HG03066 (cell line): Measurements from ENCODE around the gene CATSPER3.
"Not testable (repeated sequence)": the region's sequence is repeated elsewhere in the genome, so short reads cannot be mapped to it uniquely, and the experiment has no call there.

Source experiments
- ATAC-seq: cut with Tn5 transposase; IDR thresholded peaks from one replicate; pipeline ENCODE4 v1.9.1; 2021; ENCODE audit warnings: low read depth; ENCODE audit not compliant: unreplicated experiment

CATSPER3 gene

DNA sequence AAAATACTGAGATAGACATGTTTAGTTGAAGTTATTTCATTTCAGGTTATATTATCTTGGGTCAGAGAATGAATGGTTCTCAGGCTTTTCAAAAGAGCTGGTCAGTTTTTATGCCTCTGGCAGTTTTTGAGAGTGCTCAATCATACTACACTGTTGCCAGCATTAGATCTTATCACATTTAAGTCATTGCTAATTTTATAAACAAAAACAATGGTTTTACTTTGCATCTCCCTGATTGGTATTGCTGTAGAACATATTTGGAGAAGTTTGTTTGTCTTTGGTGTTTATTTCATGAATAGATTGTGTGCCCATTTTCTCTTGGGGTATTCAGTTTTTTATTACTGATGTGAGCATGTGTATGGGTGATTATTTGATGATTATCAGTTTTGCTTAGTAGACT is 1.5 kb downstream of the CATSPER3 start:
- ATAC-seq, result no peak

DNA sequence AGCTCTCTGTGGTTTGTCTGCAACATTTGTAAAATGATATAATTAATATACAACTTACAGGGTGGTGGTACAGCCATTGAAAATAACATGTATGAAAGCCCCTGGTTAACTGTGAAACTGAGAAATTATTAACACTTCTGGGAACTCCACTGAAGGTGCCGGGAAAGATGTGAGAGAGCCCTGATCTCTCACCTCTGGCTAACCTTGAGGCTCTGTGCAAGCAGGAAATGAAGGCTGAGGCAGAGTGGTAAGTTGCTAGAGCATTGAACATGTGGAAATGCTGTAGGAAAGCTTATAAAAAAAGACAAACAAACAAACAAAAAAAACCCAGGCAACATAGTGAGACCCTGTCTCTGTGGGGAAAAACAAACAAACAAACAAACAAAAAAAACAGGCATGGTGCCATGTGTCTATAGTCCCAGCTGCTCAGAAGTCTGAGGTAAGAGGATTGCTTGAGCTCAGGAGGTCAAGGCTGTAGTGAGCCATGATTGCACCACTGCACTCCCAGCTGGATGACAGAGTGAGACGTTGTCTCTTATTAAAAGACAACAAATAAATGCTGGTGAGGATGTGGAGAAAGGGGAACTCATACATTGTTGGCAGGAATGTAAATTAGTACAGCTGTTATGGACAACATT is 7.5 kb downstream of the CATSPER3 start:
- no peak for ATAC-seq

DNA sequence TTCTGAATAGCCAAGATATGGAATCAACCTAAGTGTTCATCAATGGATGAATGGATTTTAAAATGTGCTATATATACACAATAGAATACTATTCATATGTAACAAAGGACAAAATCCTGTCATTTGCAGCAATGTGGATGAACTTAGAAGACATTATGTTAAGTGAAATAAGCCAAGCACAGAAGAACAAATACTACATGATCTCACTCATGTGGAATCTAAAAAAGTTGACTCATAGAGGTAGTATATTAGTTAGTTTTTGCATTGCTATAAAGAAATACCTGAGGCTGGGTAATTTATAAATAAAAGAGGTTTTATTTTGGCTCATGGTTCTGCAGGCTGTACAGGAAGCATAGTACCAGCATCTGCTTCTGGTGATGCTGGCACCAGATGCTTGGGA is 8.1 kb downstream of the CATSPER3 start:
- no peak for ATAC-seq

DNA sequence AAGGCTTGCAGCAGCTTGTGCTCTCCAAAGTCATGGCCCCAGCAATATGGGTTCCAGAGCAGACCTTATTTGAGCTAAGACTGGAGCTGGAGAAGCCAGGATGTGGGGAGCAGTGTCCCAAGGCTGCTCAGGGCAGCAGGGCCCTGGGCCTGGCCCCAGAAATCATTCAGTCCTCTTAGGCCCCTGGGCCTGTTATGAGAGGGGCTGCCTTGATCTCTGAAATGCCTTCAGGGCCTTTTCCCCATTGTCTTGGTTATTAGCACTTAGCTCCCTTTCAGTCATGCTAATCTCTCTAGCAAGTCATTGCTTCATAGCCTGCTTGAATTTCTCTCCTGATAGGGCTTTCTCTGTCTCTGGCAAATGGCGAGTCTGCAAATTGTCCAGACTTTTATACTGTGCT is 9.1 kb downstream of the CATSPER3 start:
- ATAC-seq, result no peak

DNA sequence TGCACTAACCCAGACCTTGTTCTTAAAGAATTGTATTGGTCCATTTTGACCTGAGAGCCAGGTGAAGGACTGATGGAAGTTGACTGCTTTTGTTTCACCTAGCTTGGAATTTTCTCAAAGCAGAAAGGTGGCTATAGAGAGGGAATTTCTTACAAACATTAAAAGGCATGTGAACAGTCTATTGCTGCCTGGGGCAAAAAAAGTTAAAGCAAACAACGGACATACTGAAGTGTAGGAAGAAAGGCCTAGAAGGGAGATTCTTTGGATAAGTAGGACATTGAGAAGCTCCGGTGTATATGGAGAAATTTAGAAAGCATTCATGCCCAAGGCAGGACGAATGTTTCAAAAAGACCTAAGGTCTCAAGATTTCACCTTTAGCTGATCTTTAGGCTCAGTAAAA is 11.7 kb downstream of the CATSPER3 start:
- no peak for ATAC-seq

DNA sequence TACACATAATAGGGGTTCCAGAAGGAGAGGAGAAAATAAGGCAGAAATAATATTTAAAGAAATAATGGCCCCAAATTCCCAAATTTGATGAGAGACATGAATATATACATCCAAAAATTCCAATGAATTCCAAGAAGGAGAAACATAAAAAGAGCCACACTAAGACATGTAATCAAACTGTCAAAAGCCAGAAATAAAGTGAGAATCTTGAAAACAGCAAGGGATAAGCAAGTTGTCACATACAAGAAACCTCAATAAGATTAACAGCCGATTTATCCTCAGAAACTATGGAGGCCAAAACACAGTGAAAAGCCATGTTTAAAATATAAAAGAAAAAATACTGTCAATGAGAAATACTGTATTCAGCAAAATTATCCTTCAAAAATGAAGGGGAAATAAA is 14.5 kb downstream of the CATSPER3 start:
- no peak for ATAC-seq

DNA sequence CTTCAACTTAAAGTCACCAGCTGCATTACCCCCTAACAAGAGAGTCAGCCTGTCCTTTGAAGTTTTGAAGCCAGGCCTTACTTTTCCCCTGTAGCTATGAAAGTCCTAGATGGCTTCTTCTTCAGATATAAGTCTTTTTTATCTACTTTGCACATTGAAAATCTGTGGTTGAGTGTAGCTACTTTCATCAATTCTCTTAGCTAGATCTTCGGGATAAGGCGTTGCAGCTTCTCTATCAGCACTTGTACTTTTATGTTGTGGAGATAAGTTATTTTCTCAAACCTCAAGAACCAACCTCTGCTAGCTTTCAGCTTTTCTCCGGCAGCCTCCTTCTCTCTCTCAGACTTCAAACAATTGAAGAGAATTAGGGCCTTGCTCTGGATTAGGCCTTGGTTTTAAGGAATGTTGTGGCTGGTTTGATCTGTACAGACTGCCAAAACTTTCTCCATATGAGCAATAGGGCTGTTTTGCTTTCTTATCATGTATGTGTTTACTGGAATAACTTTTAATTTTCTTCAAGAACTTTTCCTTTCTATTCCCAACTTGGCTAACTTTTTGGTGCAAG is 21.6 kb downstream of the CATSPER3 start:
- no peak for ATAC-seq

DNA sequence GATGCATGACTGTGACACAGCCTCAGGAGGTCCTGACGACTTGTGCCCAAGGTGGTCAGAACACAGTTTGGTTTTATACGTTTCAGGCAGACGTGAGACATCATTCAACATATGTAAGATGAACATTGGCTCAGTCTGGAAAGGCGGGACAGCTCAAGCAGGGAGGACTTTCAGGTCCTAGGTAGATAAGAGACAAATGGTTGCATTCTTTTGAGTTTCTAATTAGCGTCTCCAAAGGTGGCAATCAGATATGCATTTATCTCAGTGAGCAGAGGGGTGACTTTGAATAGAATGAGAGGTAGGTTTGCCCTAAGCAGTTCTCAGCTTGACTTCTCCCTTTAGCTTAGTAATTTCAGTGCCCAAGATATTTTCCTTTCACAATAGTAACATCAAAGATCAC is 22.5 kb downstream of the CATSPER3 start:
- ATAC-seq, result not testable (repeated sequence)

DNA sequence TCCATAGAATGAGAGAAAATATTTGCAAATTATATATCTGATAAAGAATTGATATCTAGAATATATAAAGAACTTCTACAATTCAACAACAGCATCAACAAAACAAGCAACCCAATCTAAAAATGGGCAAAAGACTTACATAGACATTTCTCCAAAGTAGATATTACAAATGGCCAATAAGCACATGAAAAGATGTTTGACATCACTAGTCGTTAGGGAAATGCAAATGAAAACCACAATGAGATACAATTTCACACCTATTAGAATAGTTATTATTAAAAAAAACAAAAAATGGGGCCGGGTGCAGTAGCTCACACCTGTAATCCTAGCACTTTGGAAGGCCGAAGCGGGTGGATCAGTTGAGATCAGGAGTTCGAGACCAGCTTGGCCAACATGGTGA is 24.4 kb downstream of the CATSPER3 start:
- no peak for ATAC-seq

DNA sequence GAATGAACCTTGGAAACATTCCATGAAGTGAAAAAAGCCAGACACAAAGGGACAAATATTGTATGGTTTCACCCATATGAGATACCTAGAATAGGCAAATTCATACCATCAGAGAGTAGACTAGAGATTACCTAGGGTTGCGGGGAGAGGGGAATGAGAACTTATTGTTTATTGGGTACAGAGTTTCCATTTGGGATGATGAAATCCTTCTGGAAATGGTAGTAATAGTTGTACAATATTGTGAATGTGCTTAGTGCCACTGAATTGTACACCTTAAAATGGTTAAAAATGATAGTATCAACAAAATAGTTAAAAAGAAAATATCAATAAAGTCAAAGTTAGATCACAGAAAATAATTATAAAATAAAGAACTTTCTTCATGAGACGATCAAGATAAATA is 25.5 kb downstream of the CATSPER3 start:
- ATAC-seq, result no peak

DNA sequence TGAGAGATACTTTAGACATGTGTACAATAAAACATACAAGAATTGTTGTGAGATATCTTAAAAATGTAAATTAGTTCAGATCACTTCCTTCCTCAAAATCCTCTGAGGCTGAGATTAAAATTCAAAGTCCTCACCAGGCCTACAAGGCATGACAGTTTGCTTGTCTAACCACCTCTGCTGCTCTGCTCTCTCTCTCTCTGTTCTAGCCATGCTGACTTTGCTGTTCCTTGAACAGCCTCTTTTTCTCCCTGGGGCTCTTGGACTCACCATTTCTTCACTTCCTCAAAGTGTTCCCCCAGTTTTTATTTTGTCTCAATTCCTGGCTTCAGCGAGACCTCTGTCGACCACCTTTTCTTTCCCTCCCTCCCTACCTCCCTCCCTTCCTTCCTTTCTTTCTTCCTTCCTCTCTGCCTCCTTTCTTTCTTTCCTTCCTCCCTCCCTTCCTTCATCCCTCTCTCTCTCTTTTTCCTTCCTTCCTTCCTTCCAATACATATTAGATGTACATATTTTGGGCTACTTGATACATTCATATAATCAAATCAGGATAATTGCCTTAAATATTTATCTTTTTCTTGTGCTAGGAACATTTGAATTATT is 27.0 kb downstream of the CATSPER3 start:
- no peak for ATAC-seq

DNA sequence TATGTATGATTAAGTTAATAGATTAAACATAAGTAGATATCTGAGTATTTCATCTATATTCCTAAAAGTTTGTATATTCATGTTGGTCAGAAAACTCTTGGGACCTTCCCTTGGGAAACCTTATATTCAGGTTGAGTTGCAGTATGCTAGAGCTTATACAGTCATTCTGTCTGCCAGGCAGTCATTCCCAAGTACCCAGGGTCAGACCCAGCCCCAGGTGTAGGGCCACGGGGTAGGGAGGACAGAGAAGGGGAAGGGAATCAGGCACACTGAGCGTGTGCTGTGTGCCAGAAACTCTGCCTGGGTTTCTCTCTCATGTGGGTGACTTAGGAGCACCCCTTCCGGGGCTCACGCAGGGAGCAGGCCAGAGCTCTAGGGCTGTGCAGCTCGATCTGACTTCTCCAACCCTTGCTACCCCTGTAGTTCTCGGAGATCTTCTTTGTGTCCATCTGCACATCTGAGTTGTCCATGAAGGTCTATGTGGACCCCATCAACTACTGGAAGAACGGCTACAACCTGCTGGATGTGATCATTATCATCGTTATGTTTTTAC is 28.2 kb downstream of the CATSPER3 start:
- ATAC-seq, result no peak

DNA sequence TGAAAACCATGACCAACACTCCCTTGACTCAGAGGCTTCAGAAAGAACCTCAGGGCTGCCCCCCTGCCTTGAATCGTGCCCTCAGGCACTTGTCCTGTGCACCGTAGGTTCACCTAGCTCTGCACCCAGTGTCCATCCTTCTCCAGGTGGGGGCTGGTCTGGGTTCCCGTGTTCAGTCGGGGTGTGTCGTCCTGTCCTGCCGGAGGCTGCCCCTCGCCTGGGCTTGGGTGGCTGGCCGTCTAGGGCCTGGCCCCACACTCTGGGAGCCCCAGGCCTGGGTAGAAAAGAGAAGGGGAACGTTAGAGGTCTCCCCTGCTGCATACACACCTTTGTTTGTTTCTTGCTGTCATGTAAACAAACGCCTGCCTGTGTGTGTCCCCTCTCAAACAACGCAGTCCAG is 29.3 kb downstream of the CATSPER3 start:
- no peak for ATAC-seq

DNA sequence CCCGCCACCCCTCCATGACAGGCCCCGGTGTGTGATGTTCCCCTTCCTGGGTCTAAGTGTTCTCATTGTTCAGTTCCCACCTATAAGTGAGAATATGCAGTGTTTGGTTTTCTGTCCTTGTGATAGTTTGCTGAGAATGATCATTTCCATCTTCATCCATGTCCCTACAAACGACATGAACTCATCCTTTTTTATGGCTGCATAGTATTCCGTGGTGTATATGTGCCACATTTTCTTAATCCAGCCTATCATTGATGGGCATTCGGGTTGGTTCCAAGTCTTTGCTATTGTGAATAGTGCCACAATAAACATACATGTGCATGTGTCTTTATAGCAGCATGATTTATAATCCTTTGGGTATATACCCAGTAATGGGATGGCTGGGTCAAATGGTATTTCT is 30.4 kb downstream of the CATSPER3 start:
- ATAC-seq, result not testable (repeated sequence)

DNA sequence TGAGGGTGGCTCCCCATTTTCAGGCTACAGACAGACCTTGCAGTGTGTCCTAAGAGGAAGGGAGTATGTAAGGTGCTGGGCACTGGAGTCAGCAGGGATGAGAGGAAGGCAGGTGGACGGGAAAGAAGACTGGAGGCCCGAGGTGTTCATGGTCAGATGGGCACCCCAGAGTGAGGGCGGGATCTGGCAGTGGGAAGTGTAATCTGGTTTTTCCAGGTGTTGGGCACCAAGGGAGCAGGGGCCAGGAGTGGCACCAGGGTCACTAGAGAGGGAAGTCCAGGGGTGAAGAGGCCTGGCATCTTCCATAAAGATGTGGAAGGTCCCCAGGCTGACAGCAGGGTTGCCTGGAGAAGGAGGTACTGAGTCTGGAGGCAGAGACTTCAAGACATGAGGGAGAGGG is 36.7 kb downstream of the CATSPER3 start:
- ATAC-seq, result no peak

DNA sequence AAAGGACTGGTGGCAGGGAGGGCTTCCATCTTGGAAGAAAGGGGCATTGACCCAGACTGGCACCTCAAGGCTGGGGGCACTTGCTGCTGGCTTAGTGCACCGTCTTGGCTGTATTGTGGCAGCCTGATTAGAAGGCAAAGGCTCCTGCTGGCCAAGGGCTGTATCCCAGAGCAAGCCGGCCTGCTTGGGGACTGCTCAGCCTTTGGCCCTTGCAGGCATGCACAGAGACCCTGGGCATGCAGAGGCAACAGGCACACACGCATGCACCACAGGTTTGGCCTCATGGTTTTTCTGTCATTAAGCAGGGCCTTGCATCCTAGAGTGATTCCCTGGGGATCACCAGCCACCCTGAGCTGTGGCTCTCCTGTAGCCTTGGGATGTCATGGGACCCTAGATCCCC is 37.4 kb downstream of the CATSPER3 start:
- no peak for ATAC-seq

DNA sequence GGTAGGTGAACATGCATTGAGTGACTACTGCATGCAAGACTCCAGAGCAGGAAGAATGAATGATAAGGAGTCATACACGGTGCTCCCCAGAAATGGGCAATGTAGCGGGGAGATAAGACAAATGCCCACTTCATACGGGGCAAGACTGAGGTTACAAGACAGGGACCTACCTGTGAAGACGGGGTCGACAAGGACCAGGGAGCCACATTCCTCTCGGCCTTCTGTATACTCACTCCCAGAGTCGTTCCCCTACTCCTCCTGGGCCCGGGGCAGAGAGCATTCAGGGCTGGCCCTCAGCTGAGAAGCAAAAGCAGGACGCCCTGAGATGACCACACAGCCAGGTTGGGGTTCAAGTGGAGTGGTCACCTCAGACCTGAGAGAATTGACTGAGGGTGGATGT is 39.6 kb downstream of the CATSPER3 start:
- no peak for ATAC-seq

DNA sequence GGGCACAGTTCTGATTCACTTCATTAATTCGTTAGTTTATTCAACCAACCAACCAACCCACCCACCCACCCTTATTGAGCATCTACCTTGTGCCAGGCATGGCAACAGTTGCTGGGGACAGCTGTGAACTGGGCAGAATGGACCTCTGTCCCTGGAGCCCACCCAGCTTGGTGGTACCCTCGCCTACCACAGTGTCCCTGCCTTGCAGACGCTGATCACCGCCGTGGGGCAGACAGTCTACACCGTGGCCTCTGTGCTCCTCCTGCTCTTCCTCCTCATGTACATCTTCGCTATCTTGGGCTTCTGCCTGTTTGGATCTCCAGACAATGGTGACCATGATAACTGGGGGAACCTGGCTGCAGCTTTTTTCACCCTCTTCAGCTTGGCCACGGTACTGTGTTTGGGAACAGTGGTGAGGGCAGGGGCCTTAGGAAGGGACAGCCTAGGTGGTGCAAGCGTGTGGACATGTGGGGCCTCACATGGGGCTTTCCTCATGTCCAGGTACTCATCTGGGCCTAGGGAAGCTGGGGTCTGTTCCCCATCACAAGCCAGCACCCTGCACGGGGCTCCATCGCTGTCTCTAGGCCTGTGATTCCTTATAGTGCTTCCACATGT is 40.1 kb downstream of the CATSPER3 start:
- ATAC-seq, result no peak

DNA sequence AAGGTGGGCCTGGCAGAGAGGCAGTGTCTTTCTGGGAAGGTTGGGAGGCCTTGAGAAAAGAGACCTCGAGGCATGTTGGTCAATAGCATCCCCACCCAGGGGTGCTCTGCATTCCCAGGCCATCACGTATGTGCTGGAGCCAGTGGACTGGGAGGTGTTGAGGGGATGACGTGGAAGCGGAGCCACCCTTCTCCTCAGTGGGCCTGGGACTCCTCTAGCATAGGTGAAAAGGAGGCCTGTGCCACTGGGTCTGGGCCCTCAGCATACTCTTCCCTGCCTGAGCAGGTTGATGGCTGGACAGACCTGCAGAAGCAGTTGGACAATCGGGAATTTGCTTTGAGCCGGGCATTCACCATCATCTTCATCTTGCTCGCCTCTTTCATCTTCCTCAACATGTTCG is 40.8 kb downstream of the CATSPER3 start:
- no peak for ATAC-seq

DNA sequence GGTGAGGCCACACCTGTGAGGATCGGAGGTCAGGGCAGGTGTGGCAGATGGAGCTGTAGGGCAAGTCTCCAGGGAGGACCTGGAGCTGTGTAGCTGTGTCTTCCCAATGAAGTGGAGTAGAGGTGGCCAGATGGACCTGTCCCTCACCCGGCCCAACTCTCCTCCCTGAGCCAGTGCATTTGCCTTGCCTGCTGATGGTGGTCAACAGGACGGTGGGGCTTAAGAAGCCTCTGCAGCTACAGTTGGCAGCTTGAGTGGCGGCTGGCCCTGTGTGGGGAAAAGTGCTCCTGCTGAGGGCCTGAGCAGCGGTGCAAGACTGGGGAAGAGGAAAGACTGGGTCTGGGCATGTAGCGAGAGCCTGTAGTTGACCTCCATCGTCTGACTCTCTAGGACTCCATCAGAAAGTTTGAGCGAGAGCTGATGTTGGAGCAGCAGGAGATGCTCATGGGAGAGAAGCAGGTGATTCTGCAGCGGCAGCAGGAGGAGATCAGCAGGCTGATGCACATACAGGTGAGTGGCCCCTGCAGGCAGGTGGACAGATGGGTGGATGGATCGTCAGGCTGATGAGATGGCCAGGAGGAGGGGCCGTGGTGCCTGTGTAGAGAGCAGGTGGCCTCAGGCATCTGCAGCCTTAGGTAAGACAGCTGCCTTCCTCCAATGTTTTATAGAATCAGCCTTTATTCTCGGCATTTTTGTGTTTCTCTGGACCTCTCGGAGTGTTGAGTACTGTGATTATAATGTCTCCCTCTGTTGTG is 41.5 kb downstream of the CATSPER3 start:
- no peak for ATAC-seq
